Activated naive CD4-positive, alpha-beta T cell treated with Interleukin-2 at 50 U/mL for 16 hours (primary cell): ENCODE results near the gene INPP5J.

Source experiments
- DNase-seq: peaks from one replicate; pipeline ENCODE4 v3.0.0-alpha.2; 2020

The INPP5J gene

DNA sequence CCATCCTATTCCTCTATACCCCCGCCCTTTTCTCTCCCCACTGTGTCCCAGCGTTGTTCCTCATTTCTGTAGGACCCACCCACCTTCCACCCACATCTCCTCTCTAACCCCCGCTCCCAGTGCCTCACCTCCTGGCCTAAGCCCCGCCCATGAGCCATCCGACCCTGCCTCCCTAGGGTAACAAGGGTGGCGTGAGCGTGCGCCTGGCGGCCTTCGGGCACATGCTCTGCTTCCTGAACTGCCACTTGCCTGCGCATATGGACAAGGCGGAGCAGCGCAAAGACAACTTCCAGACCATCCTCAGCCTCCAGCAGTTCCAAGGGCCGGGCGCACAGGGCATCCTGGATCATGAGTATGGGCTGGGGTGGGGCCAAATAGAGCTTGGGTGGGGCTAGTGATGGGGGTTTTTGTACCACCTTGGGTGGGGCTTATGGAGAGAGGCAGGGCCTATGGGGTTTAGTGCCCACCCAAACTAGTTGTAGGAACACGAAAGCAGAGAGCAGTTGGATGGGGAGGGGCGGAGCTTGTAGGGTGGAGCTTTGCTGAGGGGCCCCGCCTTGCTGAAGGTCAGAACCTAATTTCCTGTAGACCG, 4.5 kb downstream of the INPP5J start:
- DNase-seq, result no peak

DNA sequence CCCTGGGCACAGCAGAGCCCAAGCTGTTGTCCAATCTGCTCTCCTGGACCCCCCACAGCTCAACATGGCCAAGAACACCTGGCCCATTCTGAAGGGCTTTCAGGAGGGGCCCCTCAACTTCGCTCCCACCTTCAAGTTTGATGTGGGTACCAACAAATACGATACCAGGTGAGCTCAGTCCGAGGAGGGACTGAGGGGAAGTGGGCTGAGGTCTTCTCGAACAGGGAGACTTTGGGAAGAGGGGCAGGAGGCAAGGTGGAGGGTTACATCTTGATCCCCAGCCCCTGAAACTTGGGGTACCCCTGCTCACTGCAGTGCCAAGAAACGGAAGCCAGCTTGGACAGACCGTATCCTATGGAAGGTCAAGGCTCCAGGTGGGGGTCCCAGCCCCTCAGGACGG, 5.4 kb downstream of the INPP5J start:
- no peak for DNase-seq

DNA sequence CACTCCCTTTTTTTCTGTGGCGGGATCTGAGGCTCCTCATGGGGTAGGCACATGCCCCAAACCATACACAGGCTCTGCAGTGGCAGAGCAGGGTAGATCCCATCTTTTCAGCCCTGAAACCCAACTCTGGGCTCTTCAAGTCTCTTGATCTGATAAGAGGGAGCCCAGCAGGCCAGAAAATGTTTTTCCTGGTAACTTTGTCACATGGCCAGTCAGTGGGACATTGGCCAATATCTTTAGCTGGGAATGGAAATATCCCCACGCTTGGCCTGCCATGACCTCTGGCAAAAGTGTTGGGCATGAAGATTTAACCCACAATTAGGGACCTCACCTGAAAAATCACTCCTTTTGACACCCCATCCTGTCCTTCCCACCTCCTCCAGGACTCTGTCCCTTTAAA, 8.1 kb downstream of the INPP5J start:
- no peak for DNase-seq

DNA sequence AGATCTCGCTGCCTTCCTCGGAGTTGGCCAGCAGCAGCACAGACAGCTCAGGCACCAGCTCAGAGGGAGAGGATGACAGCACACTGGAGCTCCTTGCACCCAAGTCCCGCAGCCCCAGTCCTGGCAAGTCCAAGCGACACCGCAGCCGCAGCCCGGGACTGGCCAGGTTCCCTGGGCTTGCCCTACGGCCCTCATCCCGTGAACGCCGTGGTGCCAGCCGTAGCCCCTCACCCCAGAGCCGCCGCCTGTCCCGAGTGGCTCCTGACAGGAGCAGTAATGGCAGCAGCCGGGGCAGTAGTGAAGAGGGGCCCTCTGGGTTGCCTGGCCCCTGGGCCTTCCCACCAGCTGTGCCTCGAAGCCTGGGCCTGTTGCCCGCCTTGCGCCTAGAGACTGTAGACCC, 11.1 kb downstream of the INPP5J start:
- no peak for DNase-seq

DNA sequence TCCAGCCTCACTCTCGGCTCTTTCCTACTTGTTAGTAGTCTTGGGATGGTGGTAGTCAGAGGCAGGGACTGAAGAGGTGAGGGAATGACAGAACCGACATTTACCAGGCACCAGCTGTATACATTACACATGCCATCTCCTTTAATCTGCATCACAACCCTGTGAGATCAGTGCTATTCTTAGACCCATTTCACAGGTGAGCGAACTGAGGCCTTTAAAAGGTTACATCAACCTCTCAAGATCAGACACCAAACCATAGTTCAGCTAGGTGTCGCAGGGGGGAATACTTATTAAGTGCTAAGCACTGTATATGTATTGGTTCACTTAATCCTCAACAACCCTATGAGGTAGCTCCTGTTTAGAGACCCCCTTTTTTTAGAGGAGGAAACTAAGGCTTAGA, 11.9 kb downstream of the INPP5J start:
- no peak for DNase-seq

DNA sequence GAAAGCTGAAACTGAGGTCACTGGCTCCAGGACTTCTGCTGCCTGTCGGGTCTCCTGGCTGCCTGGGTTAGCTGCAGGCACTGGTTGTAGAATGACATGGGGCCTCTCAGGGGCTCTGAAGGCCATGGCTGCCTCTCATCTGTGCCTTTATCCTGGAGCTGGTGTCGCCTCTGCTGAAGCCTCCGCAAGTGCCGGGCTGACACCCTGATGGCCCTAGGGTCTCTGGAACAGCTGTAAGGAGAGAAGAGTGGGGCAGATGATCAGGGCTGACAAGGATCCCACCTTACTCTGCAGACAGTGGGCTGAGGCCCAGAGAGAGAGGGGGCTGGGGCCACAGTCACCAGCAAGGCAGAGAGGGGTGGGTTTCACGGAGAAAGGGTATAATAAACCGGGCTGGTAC, 12.9 kb downstream of the INPP5J start:
- no peak for DNase-seq

DNA sequence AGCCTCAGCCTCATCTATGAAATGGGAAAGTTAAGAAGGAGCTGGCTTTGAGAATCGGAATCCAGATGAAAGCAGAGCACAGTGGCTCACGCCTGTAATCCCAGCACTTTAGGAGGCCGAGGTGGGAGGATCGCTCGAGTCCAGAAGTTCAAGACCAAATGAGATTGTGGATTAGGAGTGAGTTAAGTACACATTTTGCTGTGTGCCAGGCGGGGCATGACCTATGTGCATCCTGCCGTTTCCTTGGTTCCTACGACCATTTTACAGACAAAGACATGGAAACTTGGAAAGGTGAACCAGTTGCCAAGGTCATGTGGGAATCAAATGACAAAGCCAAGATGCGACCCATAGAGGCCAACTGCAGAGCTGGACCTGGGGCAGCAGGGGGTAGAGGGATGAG, 13.4 kb downstream of the INPP5J start:
- DNase-seq, result no peak

DNA sequence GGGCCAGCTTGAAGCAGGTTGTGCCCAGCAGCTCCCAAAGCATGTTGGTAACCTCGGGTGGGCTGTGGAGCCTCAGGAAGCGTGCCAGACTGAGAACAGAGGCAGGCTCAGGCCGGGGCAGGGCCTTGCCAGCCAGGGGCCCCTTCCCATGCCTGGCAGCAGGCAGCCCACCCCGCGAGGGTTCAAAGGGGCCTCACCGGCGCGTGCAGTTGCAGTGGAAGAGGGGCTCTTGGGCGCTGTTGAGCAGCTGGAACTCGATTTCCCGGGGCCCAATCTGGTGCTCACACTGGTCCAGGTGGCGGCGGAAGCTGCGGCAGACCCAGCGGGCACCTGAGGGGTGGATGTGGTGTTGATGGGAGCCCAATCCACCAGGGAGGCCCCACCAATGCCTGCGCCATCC, 13.9 kb downstream of the INPP5J start:
- no peak for DNase-seq

DNA sequence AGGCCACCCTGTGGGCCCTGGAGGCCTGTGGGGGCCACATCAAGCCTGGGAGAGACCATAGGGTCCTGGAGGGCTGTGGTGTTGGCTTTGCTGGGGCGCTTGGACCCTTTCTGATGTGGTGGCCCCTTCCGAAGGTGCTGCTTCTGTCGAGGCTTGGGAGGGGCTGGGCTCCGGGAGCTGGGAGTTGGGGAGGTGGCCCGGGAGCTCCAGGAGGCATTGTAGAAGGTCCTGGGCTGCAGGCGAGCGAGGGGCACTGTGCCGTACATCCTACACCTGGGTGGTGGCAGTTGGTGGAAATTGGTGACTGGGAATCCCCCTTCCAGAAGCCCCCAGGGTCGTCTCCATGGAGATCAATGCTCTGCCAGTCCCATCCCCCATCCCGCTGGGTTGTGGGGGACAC, 15.0 kb downstream of the INPP5J start:
- DNase-seq, result no peak

DNA sequence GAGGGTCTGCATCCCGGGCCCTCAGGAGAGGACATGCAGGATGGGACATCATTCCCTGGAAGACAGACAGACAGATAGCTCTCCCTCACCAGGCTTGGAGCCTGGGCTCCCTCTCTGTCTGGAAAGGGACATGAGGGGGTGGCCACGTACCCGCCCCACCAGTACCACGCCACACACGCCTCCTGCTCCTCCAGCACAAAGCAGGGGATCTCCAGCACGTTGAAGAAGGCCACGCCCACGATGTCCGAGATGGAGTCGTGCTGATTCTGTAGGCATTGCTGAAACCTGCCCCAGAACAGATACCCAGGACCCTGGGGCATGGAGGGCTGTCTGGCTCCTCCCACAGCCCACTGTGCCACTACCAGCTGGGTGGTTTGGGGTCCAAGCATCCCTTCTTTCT, 15.4 kb downstream of the INPP5J start:
- no peak for DNase-seq

DNA sequence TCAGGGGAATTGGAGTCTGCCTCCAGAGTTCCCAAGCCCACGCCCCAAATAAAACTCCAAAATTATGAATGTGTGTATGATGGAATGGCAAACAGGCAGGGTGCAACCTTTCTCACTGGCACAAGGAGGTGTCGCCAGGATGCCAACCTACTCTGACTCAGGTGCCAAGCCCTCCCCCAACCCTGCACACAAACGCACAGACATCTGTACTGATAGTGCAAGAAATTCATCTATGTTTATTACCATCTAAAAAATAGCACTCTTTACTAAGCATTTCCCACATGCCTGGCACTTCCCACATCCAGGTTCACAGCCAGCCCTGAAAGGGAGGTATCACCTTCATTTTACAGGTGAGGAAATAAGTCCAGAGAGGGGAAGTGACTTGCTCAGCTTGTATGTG, 16.3 kb downstream of the INPP5J start:
- no peak for DNase-seq

DNA sequence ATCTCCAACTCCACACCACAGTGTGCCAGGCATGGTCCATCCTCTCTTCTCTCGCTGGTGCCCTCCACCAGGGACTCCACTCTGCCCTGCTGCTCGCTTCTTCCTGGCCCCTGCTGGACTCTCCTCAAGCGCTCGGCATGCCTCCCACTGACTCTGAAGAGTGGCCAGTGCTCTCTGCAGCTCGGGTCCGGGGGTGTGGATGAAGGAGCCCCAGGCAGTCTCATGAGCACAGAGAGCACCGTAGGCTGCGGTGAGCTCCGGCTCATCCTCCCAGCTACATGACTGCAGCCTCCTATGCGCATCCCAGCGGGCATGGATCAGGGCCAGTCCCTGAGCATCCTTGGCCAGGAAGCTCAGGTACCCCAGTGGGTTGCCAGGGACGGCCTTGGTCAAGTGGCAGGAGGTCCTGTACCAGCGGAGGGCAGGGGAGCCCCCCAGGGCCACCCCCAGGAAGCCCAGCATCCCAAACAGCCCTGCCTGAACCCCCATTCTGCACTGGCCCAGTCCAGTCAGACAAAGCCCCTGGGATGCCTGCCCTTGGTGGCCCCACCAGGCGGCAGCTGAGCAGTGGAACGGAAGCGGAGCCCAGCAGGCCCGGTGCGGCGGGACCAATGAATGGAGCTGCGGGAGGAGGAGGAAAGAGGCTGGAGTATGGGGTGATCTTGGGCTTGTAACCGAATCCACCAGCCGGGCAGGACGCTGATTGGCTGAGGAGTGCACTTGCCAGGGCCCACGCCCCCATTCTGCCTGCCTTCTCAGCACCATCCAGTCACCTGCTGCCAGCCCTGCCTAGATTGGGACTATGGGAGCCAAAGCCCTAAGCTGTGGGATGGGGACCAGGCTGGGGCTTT, 17.3 kb downstream of the INPP5J start, which contains the start of gene PLA2G3:
Gene PLA2G3 (minus strand): TSS at position 643 of the 851 bp plus-strand sequence. CDS start 154 bp downstream, at position 489.
- DNase-seq, result no peak

DNA sequence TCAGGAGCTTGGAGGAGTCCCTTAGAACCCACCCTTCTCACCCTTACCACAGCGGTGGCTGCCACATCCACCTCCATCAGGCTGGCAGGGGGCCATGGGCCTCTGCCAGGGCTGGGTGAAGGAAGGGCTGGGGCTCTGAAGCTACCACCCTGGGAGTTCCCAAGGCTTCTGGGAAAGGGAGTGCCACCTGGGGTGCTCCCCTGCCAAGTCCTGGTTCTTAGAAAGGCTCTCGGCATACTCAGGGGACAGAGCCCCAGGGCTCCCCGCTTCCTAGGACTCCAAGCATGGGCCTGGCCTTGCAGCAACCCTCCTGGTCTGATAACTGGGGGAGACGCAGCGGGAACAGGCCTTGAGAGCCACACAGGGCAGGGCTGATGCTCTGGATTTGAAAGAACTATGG, 18.0 kb downstream of the INPP5J start:
- no peak for DNase-seq

DNA sequence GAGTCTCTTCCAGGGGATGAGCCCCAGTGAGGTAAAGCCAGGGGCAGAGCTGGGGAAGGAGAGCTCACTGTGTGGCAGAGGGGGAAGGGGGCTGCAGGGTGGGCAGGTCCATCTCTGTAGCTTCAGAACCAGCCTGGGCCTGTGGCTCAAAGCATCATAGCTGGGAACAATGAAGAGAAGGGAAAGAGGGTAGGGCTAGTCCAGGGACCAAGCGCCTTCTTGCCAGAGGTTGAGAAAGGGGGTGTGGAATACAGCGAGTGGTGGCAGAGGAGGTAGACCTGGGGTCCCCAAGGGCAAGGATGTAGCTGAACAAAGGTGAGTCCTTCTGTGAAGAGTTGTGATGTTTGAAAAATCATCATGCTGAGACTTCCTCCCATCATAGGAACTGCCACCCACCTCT, 18.8 kb downstream of the INPP5J start:
- no peak for DNase-seq

DNA sequence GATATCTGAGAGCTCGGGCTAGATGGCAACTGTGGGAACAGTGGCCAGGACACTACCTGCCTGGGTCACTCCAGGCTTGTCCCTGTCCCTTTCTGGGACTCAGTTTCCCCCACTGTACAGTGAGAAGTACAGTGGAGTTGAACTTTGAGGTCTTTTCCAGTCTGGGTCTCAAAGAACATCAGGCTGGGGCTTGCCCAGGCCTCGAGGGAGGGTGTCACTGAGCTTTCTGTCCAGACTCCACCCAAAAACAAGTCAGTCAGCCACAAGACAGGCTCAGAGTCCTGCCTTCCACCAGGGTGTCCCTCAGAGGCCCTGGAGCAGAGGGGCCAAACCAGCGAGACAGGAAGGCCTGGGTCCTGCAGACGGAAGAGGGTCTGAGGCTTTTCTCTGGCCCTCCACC, 19.5 kb downstream of the INPP5J start:
- DNase-seq, result no peak

DNA sequence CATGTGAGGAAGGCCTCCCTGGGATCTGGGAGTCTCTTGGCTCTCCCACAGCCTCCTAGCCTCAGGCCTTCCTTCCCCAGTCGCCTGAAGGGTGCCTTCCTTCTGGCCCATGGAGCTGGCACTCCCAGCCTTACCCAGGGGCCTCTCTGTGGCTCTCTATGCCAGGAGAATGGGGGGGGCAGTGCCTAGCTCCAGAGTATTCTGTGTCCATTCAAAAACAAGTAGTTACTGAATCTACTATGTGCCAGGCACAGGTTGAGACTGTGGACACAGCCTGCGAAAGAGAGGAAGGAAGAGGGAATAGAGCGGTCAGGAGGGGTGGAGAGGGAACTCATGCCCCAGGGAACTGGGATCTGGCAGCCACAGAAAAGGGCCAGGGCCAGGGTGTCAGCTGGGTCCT, 20.3 kb downstream of the INPP5J start:
- no peak for DNase-seq

DNA sequence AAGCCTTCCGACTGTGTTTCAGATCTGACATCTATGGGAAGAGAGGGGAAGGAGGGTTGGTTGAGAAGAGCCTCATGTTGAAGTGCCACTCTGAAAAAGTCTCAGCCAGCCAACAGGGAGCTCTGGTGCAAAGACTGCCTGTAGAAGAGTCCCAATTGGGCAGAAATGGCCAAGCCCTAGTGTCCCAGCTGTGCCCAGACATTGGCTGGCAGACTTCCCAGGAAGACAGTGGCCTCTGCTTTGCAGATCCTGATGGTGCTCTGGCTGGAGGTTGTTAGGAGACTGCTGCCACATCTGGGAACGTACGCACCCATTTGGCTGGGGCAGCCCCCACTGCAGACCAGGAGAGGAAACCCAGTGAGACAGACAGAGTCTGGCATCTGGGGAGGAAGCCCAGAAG, 20.8 kb downstream of the INPP5J start:
- DNase-seq, result no peak

DNA sequence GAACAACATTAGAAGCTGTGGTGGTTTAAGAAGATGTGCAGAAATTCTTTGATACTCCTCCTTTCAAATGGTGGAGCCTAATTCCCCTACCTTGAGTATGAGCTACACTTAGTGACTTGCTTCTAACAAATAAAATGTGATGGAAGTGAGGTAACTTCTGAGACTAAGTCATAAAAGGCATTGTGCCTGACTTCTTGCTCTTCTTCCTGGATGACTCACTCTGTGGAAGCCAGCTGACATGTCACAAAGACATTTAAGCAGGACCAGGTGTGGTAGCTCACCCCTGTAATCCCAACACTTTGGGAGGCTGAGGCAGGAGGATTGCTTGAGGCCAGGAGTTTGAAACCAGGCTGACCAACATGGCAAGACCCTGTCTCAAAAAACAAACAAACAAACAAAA, 21.5 kb downstream of the INPP5J start:
- DNase-seq, result no peak

DNA sequence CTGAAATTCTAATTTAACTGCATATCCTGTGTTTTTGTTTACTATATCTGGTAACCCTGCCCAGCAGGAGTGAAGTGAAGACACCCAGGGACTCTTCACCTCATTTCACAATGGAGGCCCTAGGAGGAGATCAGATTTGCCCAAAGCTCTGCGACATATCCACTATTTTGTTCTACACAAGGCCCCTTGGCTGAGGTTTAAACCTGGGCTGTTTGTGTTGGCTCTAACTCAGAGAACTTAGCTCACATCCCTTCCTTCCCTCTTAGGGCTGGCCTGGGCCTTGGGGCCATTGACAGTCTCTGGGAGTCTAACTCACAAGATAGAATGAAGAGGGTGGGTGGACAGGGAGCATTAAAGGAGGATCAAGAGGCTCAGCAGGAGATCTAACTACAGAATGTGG, 25.7 kb downstream of the INPP5J start:
- no peak for DNase-seq

DNA sequence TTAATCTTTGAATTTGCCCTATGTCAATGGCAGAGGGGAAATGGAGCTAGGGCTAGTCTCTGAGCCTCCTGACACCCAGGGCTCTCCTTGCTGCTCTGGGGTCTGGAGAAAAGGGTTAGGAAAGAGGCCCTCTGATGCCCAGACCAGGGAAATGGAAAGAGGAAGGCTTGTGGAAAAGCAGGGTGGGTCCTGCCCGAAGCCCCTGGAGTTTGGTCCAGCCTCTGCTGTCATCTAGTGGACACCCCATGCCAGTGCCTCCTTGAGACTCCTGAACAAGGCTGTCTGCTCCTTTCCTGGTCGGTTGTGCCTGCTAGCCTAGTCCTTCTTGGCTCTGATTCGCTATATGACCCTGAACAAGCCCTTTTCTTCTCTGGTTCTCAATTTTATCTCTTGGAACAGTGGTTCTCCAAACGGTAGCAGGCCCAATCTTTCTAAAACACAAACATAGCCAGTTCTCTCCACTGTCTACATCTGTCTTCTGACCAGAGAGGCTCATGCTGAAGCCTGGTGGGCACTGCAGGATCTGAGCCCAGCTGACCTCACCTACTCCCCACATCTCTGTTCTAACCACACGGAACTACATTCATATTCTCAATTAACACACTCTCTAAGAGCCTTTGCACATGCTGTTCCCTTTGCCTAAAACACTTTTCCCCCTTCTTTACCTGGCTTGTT, 26.3 kb downstream of the INPP5J start:
- peak; percentile 23 for DNase-seq

DNA sequence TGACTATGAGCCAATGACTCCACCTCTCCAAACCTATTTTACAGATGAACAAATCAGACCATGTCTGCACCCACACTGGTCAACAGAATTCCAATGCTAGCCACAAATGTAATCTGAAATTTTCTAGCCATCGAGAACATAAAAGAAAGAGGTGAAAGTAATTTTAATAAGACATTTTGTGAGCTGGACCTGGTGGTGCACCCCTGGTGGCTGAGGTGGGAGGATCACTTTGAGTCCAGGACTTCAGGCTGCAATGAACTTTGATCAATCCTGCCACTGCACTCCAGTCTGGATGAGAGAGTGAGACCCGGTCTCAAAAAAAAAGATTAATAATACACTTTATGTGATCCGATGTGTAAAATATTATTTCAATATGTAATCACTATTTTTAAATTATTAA, 27.8 kb downstream of the INPP5J start:
- DNase-seq, result no peak

DNA sequence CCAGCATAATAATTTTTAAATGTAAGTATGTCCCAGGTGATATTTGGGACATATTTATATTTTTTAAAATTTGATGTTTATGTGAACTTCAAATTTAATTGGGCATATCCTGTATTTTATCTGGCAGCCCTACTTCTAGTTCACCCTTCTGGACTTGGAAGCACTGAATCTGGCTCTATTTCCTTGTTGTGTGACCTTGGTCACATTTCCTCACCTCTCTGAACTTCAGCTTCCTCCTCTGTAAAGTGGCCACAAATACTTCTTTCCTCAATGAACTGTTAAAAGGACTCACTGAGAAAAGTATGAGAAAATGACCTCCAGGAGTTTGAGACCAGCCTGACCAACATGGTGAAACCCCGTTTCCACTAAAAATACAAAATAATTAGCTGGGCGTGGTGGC, 29.1 kb downstream of the INPP5J start:
- DNase-seq, result no peak

DNA sequence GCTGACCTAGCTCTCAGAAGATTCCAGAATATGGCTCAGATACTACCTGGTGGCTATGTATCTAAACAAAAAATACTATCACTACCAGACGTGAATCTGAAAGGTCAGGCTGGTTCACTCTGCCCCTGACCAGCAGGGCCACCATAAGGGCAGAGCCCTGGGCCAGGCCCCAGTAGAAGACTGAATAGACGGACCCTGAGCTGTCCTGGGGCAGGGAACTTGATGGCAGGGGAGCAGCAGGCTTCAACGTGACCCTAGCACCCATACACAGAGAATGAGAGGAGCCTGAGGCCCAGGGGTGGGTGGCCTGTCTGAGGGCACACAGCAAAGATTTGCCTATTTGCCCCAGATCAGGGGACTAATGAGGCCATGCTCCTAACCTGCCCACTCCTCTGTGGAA, 30.6 kb downstream of the INPP5J start:
- no peak for DNase-seq

DNA sequence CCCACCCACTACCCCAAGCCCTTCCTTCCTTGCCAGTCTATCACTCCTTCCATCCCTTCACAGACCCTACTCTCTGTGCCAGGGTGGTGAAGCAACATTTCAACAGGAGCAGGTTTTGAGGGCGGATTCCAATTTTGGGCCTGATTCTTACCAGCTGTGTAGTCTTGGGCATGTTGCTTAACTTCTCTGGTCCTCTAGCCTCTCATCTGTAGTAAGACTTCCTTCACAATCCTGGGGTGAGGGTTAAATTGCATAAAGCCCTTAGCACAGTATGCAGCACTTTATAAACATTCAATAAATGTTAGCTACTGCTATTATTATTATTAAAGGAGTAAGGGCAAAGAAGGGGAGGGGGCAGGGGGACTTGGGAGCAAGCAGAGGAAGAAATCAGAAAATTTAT, 32.2 kb downstream of the INPP5J start:
- no peak for DNase-seq
